Measurements from ENCODE around the gene CDKN1A. TPM values are rescaled to one million over a fixed set of nuclear protein-coding genes. Genes with fewer than 3 reads are reported as not detected.
"Not testable (repeated sequence)": the region's sequence is repeated elsewhere in the genome, so short reads cannot be mapped to it uniquely, and the experiment has no call there.

CDKN1A gene
- polyA plus RNA-seq, 3 donors, result 117 to 1,223 (median 144) TPM

- Histone ChIP-seq H3K27me3 (ENCODE audit: control insufficient read depth in 2 of 2, insufficient read depth in 2 of 2, low read length in 2 of 2) (no peaks in the 10 kb centered on the region), H3K79me2 (ENCODE audit: insufficient read depth, low read length) (no peaks in the 10 kb centered on the region), H3K4me3 (replicated peaks in 1 of 3; ENCODE audit: low read depth in 2 of 3, low read length in 3 of 3) (no peak overlapping the region), H3K9me3 (replicated peaks in 1 of 2; ENCODE audit: control insufficient read depth in 1 of 2, insufficient read depth in 1 of 2, low read length in 2 of 2) (no peaks in the 10 kb centered on the region), H3K4me1 (ENCODE audit: control insufficient read depth in 1 of 2, insufficient read depth in 2 of 2, low read length in 2 of 2) (peaks cover 32 to 35% of the 10 kb centered on the region in 2 donors), H3K4me2 (replicated peaks; ENCODE audit: extremely low read depth, low read length, poor library complexity, severe bottlenecking) (no peak overlapping the region), H3K36me3 (replicated peaks in 1 of 2; ENCODE audit: control insufficient read depth in 1 of 2, insufficient read depth in 2 of 2, low read length in 2 of 2) (no peaks in the 10 kb centered on the region), H3K9ac (ENCODE audit: insufficient read depth, low read length, poor library complexity, severe bottlenecking) (no peak overlapping the region), H2AFZ (ENCODE audit: insufficient read depth, low read depth, low read length, poor library complexity, severe bottlenecking) (no peak overlapping the region), H4K20me1 (ENCODE audit: insufficient read depth, low read length) (no peaks in the 10 kb centered on the region), H3K27ac (ENCODE audit: low read depth in 1 of 2, low read length in 2 of 2) (peak overlapping the region in 1 of 2 donors; percentile 66)
- DNase-seq, result no peak
- Mint-ChIP-seq H3K36me3 (no peaks in the 10 kb centered on the region), H3K27ac (peak overlapping the region in 4 of 7 donors; percentile 14 to 73 (median 50)), H3K9me3 (no peaks in the 10 kb centered on the region), H3K4me1 (peaks cover 35% of the 10 kb centered on the region), H3K4me3 (no peak overlapping the region), H3K27me3 (ENCODE audit: low read depth in 3 of 3) (peaks cover 0 to 9% (median 1%) of the 10 kb centered on the region in 3 donors)
- no peak for TF ChIP-seq CTCF (IDR thresholded peaks at IDR 0.05)
- 83% methylated on average over 7 of the region's 11 CpGs for WGBS (ENCODE audit: insufficient coverage)
- intact Hi-C loops (cut with micrococcal nuclease), result loop anchor here in 1 of 2 donors (5.0 kb wide), 1 partner anchor 35 kb away; no protein-coding TSS in a partner anchor
Observed at GRCh38 chr6:36651659-36652379, 26.7 kb upstream of the CDKN1A start.

GRCh38 chr6:36654469-36654868, 24.0 kb upstream of the CDKN1A start:
- not testable (repeated sequence) for H3K36me3 ChIP-seq (replicated peaks in 1 of 2; ENCODE audit: control insufficient read depth in 1 of 2, insufficient read depth in 2 of 2, low read length in 2 of 2); H3K9me3 ChIP-seq (replicated peaks in 1 of 2; ENCODE audit: control insufficient read depth in 1 of 2, insufficient read depth in 1 of 2, low read length in 2 of 2); H3K4me3 ChIP-seq (replicated peaks in 1 of 3; ENCODE audit: low read depth in 2 of 3, low read length in 3 of 3); H3K9ac ChIP-seq (ENCODE audit: insufficient read depth, low read length, poor library complexity, severe bottlenecking); H3K4me2 ChIP-seq (replicated peaks; ENCODE audit: extremely low read depth, low read length, poor library complexity, severe bottlenecking); H3K4me3 Mint-ChIP-seq; H2AFZ ChIP-seq (ENCODE audit: insufficient read depth, low read depth, low read length, poor library complexity, severe bottlenecking); H3K9me3 Mint-ChIP-seq; H3K79me2 ChIP-seq (ENCODE audit: insufficient read depth, low read length); H3K36me3 Mint-ChIP-seq; DNase-seq; H3K27ac Mint-ChIP-seq; H3K27ac ChIP-seq (ENCODE audit: low read depth in 1 of 2, low read length in 2 of 2); H4K20me1 ChIP-seq (ENCODE audit: insufficient read depth, low read length)
- Histone ChIP-seq H3K27me3 (ENCODE audit: control insufficient read depth in 2 of 2, insufficient read depth in 2 of 2, low read length in 2 of 2) (peaks cover 8 to 18% of the 10 kb centered on the region in 2 donors), H3K4me1 (ENCODE audit: control insufficient read depth in 1 of 2, insufficient read depth in 2 of 2, low read length in 2 of 2) (peaks cover 30 to 31% of the 10 kb centered on the region in 2 donors)
- peaks cover 31% of the 10 kb centered on the region for H3K4me1 Mint-ChIP-seq
- H3K27me3 Mint-ChIP-seq (ENCODE audit: low read depth in 3 of 3), result peaks cover 0 to 16% (median 2%) of the 10 kb centered on the region in 3 donors
- intact Hi-C loops (cut with micrococcal nuclease), result loop anchor here in 1 of 2 donors (5.0 kb wide), 1 partner anchor 37 kb away; no protein-coding TSS in a partner anchor
- WGBS (ENCODE audit: insufficient coverage), result 92% methylated on average over 4 of the region's 5 CpGs

Data from CD14-positive monocyte (primary cell).